ENCODE results near the gene NPDC1.
A peak's percentile ranks its signal among the peaks of the same experiment; 100 is the strongest.

Gene NPDC1

DNA sequence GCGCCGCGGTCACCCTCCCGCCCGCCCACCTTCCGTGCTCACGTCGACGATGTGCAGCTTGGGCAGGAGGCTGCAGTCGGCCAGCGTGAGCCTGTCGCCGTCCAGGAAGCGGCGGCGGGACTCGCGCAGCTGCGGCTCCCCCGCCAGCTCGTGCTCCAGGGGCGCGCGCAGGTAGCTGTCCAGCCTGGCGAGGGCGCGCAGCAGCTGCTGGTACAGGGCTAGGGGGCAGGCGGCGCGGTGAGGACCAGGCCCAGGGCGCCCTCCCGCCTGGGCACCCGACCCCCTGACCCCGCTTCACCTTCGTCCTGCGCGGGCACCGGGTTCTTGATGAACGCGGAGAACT, 51.1 kb downstream of the NPDC1 start:
- no peak overlapping the region for H3K4me3 ChIP-seq (ENCODE audit: low read depth, low read length)
- no peaks in the 10 kb centered on the region for H3K9me3 ChIP-seq (ENCODE audit: control insufficient read depth, low read length)
- no peak overlapping the region for H3K27ac ChIP-seq
- TF ChIP-seq, protein P1, sequence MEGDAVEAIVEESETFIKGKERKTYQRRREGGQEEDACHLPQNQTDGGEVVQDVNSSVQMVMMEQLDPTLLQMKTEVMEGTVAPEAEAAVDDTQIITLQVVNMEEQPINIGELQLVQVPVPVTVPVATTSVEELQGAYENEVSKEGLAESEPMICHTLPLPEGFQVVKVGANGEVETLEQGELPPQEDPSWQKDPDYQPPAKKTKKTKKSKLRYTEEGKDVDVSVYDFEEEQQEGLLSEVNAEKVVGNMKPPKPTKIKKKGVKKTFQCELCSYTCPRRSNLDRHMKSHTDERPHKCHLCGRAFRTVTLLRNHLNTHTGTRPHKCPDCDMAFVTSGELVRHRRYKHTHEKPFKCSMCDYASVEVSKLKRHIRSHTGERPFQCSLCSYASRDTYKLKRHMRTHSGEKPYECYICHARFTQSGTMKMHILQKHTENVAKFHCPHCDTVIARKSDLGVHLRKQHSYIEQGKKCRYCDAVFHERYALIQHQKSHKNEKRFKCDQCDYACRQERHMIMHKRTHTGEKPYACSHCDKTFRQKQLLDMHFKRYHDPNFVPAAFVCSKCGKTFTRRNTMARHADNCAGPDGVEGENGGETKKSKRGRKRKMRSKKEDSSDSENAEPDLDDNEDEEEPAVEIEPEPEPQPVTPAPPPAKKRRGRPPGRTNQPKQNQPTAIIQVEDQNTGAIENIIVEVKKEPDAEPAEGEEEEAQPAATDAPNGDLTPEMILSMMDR (IDR thresholded peaks at IDR 0.05) = no peak
- no peak overlapping the region for H3K9ac ChIP-seq
- H3K27me3 ChIP-seq (ENCODE audit: control insufficient read depth, insufficient read depth, low read length) = no peaks in the 10 kb centered on the region
- no peaks in the 10 kb centered on the region for H3K36me3 ChIP-seq (ENCODE audit: control insufficient read depth, insufficient read depth, low read length)
- no peaks in the 10 kb centered on the region for H3K4me1 ChIP-seq
- H2AFZ ChIP-seq = no peak overlapping the region
- no peaks in the 10 kb centered on the region for H3K79me2 ChIP-seq
- H3K4me2 ChIP-seq (ENCODE audit: low read length) = no peak overlapping the region

DNA sequence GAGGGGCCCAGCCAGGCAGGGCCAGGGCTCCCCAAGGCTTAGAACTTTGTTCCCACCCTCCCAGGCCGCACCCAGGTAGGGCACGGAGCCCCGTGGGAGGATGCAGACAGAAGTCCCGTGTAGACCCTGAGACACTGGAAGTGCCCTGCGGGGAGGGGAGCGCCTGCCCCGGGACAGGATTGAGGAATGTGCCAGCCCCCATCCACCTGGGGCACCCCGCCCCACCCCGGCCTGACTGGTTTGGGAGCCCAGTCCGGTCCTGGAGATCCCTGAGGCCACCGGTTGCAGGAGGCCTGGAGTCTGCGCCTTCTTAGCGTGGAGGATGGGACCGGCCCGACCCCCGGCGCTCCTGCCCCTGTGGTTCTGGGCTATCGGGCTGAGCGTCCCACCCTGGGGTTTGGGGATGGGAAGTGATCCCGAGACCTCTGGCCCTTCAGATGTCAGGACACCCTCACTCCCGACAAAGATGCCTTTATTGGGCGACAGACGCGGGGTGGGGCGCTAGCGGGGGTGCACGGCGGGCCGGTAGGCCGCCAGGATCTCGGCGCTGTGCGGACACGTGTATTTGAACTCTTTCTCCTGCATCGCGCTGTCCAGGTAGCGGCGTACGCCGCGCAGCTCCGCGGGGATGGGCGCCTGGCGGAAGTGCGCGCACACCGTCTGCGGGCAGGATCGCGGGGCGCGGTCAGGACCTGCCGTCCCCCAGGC, 51.6 kb downstream of the NPDC1 start:
- TF ChIP-seq, protein P1 (IDR thresholded peaks at IDR 0.05) = no peak
- Histone ChIP-seq H3K4me2 (ENCODE audit: low read length) (no peak overlapping the region), H3K27ac (no peak overlapping the region), H3K36me3 (ENCODE audit: control insufficient read depth, insufficient read depth, low read length) (no peaks in the 10 kb centered on the region), H3K4me3 (ENCODE audit: low read depth, low read length) (no peak overlapping the region), H3K4me1 (no peaks in the 10 kb centered on the region), H3K79me2 (no peaks in the 10 kb centered on the region), H3K9me3 (ENCODE audit: control insufficient read depth, low read length) (no peaks in the 10 kb centered on the region), H3K27me3 (ENCODE audit: control insufficient read depth, insufficient read depth, low read length) (no peaks in the 10 kb centered on the region), H2AFZ (no peak overlapping the region), H3K9ac (no peak overlapping the region)

DNA sequence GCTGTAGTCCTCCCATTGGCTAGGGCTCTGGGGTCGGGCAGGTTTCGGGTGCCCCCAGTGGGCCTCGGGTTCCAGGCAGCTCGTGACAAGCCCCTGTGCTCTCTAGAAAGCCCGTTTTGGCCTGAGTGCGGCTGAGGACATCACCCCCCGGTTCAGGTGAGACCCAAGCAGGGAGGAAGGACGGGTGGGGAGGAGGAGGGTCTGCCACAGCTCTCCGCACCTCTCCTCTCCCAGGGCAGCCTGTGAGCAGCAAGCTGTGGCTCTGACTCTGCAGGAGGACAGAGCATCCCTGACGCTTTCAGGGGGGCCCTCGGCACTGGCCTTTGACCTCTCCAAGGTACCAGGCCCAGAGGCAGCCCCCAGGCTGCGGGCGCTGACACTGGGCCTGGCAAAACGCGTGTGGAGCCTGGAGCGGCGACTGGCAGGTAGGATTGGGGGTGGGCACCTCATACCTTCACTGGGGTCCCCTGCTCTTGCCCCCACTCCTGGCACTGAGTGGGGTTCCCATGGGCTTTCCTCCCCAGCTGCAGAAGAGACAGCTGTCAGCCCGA, 53.1 kb downstream of the NPDC1 start:
- Histone ChIP-seq H3K4me3 (ENCODE audit: low read depth, low read length) (peak overlapping the region; percentile 79), H2AFZ (peak overlapping the region; percentile 59), H3K4me2 (ENCODE audit: low read length) (peak overlapping the region; percentile 98), H3K9me3 (ENCODE audit: control insufficient read depth, low read length) (no peaks in the 10 kb centered on the region), H3K9ac (no peak overlapping the region), H3K4me1 (no peaks in the 10 kb centered on the region), H3K36me3 (ENCODE audit: control insufficient read depth, insufficient read depth, low read length) (no peaks in the 10 kb centered on the region), H3K27ac (no peak overlapping the region), H3K79me2 (no peaks in the 10 kb centered on the region), H3K27me3 (ENCODE audit: control insufficient read depth, insufficient read depth, low read length) (no peaks in the 10 kb centered on the region)
- TF ChIP-seq, protein P1 (IDR thresholded peaks at IDR 0.05) = no peak

DNA sequence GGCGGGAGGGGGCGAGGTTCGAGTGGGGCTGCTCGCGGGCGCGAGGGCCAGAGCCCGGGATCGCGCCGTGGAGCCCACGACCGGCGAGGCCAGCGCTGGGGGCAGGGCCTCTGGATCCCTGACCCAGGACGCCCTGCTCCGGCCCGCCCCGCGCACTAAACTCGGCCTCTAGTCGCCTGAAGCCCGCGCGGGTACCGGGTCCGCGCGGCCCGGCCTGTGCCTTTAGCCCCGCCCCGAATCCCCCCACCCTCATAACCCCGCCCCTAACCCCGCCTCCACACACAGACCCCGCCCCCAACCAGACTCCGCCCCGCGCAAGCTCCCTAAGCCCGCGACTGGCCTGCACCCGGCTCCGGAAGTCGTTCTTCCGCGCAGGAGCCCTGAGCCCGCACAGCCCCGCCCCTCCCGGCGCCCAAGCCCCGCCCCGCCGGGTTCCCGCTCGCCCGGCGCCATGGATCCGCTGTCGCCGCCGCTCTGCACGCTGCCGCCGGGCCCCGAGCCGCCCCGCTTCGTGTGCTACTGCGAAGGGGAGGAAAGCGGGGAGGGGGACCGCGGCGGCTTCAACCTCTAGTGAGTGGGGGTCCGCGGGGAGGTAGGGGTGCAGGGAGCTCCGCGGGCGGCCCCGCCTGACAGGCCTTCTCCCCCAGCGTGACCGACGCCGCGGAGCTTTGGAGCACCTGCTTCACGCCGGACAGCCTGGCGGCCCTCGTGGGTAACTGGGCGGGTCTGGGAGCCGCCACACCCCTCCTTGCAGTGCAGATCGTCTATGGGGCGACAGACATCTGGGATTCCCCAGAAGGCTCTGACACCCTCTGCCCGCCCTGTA, 53.8 kb downstream of the NPDC1 start, which contains the start of gene PAXX:
TSS of gene PAXX (plus strand) at position 430 of the 826 bp plus-strand sequence. CDS start at position 452, 22 bp downstream.
- Histone ChIP-seq H3K27me3 (ENCODE audit: control insufficient read depth, insufficient read depth, low read length) (no peaks in the 10 kb centered on the region), H3K9me3 (ENCODE audit: control insufficient read depth, low read length) (no peaks in the 10 kb centered on the region), H2AFZ (peak within 1 kb of the TSS; percentile 59), H3K9ac (no peak within 1 kb of the TSS), H3K4me3 (ENCODE audit: low read depth, low read length) (peak within 1 kb of the TSS; percentile 79), H3K36me3 (ENCODE audit: control insufficient read depth, insufficient read depth, low read length) (no peaks in the 10 kb centered on the region), H3K79me2 (no peaks in the 10 kb centered on the region), H3K4me1 (no peaks in the 10 kb centered on the region), H3K4me2 (ENCODE audit: low read length) (peak within 1 kb of the TSS; percentile 98), H3K27ac (peak within 1 kb of the TSS; percentile 49)
- TF ChIP-seq, protein P1 (IDR thresholded peaks at IDR 0.05) = no peak
